H1 (cell line): ENCODE measurements around the gene HDAC8. TPM values are rescaled to one million over a fixed set of nuclear protein-coding genes. Genes with fewer than 3 reads are reported as not detected.

ENCODE experiments used
- CTCF ChIA-PET: fragments of 300-600 bp; sonication (Branson Sonifier 250); formaldehyde crosslinking; loops from one replicate; lab custom pipeline; 2021; ENCODE audit not compliant: partially characterized antibody; lab: Charles Lee
- POLR2A ChIA-PET: fragments of 300-600 bp; sonication (Branson Sonifier 250); formaldehyde crosslinking; loops from one replicate; lab custom pipeline; 2021; ENCODE audit warnings: inconsistent platforms; ENCODE audit not compliant: partially characterized antibody; lab: Charles Lee
- DNase-seq, 2 experiments: peaks; one replicate each; pipeline versions ENCODE4 v3.0.0 to v3.0.0-alpha.2; 2010 to 2022; ENCODE audit warnings: low spot score in 2 of 2, low read depth in 1 of 2, mixed read lengths in 1 of 2
- FAIRE-seq: peaks from 2 replicates; lab custom pipeline; 2011; peaks lifted over from hg19 to GRCh38; lab: Jason Lieb, UNC
- H2AFZ ChIP-seq: 2 replicates; pipeline ENCODE4 v1.8.1; 2012; ENCODE audit warnings: low read length, inconsistent platforms
- H2AK5ac ChIP-seq: 2 replicates; pipeline ENCODE4 v1.6.1; 2013; ENCODE audit warnings: low read depth, low read length
- H2BK120ac ChIP-seq: replicated peaks from 2 replicates; pipeline ENCODE3; 2013; ENCODE audit warnings: low read depth, low read length, inconsistent platforms
- H2BK12ac ChIP-seq: 2 replicates; pipeline ENCODE4 v1.6.1; 2013; ENCODE audit warnings: low read depth, low read length
- H2BK15ac ChIP-seq: 2 replicates; pipeline ENCODE4 v1.6.1; 2013; ENCODE audit warnings: low read length
- H2BK20ac ChIP-seq: 2 replicates; pipeline ENCODE4 v1.6.1; 2013; ENCODE audit warnings: low read length
- H2BK5ac ChIP-seq: 2 replicates; pipeline ENCODE4 v1.6.1; 2013; ENCODE audit warnings: low read depth, low read length
- H3K14ac ChIP-seq: 2 replicates; pipeline ENCODE4 v1.6.1; 2013; ENCODE audit warnings: inconsistent platforms; ENCODE audit not compliant: insufficient read length
- H3K18ac ChIP-seq: 2 replicates; pipeline ENCODE4 v1.6.1; 2013; ENCODE audit warnings: low read length; ENCODE audit errors: extremely low read depth
- H3K23ac ChIP-seq: 2 replicates; pipeline ENCODE4 v1.6.1; 2013; ENCODE audit warnings: inconsistent platforms; ENCODE audit not compliant: insufficient read length
- H3K23me2 ChIP-seq: 2 replicates; pipeline ENCODE4 v1.6.1; 2013; ENCODE audit warnings: low read depth, low read length
- H3K27ac ChIP-seq: 2 replicates; pipeline ENCODE4 v1.6.1; 2011; ENCODE audit warnings: low read depth, low read length, inconsistent platforms
- H3K27me3 ChIP-seq, 4 experiments: replicated peaks in 1 of 4; 1 replicate in 1 of 4; 2 replicates in 3 of 4; pipeline versions ENCODE4 v1.6.1 to v1.8.1; 2011 to 2013; ENCODE audit warnings: low read length in 3 of 4, mild to moderate bottlenecking in 3 of 4, inconsistent platforms in 2 of 4, mixed read lengths in 2 of 4, moderate library complexity in 1 of 4; ENCODE audit not compliant: control insufficient read depth in 3 of 4, insufficient read depth in 3 of 4; ENCODE audit errors: extremely low read depth in 1 of 4
- H3K36me3 ChIP-seq, 4 experiments: 2 replicates each; pipeline versions ENCODE4 v1.6.1 to v1.8.1; 2011 to 2013; ENCODE audit warnings: mild to moderate bottlenecking in 4 of 4, low read length in 3 of 4, moderate library complexity in 2 of 4, control low read depth in 1 of 4, inconsistent platforms in 1 of 4; ENCODE audit not compliant: insufficient read depth in 4 of 4, control insufficient read depth in 2 of 4
- H3K4ac ChIP-seq: replicated peaks from 2 replicates; pipeline ENCODE3; 2013; ENCODE audit warnings: low read length, low read depth, mixed read lengths, inconsistent platforms; ENCODE audit not compliant: insufficient read length
- H3K4me1 ChIP-seq, 4 experiments: replicated peaks in 1 of 4; 1 replicate in 1 of 4; 2 replicates in 3 of 4; pipeline versions ENCODE4 v1.6.1 to v1.8.1; 2011 to 2013; ENCODE audit warnings: low read length in 3 of 4, inconsistent platforms in 2 of 4, mixed read lengths in 1 of 4; ENCODE audit not compliant: insufficient read depth in 4 of 4, control insufficient read depth in 3 of 4
- H3K4me2 ChIP-seq, 2 experiments: 2 replicates each; pipeline versions ENCODE4 v1.6.1 to v1.8.1; 2011 to 2013; ENCODE audit warnings: low read depth in 2 of 2, low read length in 2 of 2, control low read depth in 1 of 2, inconsistent platforms in 1 of 2, mild to moderate bottlenecking in 1 of 2; ENCODE audit not compliant: insufficient read depth in 1 of 2
- H3K4me3 ChIP-seq, 4 experiments: fragments of 200-600, 300-600 bp in 1 of 4; sonication (generic), shearing (Covaris generic), sonication (Bioruptor Twin) in 1 of 4; 2 replicates each; pipeline versions ENCODE4 v1.5.1 to v1.8.1; 2011 to 2016; ENCODE audit warnings: low read length in 4 of 4, low read depth in 3 of 4, control low read depth in 2 of 4, inconsistent platforms in 2 of 4, mild to moderate bottlenecking in 2 of 4, mixed read lengths in 1 of 4, moderate library complexity in 1 of 4; ENCODE audit not compliant: insufficient read depth in 2 of 4; ENCODE audit errors: extremely low read depth in 1 of 4
- H3K56ac ChIP-seq: replicated peaks from 2 replicates; pipeline ENCODE3; 2013; ENCODE audit warnings: low read depth, mild to moderate bottlenecking, mixed read lengths, low read length, inconsistent platforms; ENCODE audit not compliant: insufficient read length
- H3K79me1 ChIP-seq: 2 replicates; pipeline ENCODE4 v1.6.1; 2013; ENCODE audit warnings: low read depth, low read length, control low read depth
- H3K79me2 ChIP-seq, 2 experiments: 2 replicates each; pipeline versions ENCODE4 v1.6.1 to v1.8.1; 2012 to 2013; ENCODE audit warnings: low read length in 2 of 2, mild to moderate bottlenecking in 2 of 2, inconsistent platforms in 1 of 2; ENCODE audit not compliant: insufficient read depth in 2 of 2, control insufficient read depth in 1 of 2
- H3K9ac ChIP-seq, 4 experiments: replicated peaks in 1 of 4; 1 replicate in 1 of 4; 2 replicates in 3 of 4; pipeline versions ENCODE4 v1.6.1 to v1.8.1; 2011 to 2013; ENCODE audit warnings: low read depth in 3 of 4, low read length in 3 of 4, control low read depth in 2 of 4, mild to moderate bottlenecking in 2 of 4, moderate library complexity in 2 of 4, inconsistent platforms in 1 of 4; ENCODE audit errors: extremely low read depth in 1 of 4
- H3K9me3 ChIP-seq, 2 experiments: 2 replicates each; pipeline versions ENCODE4 v1.6.1 to v1.8.1; 2012 to 2013; ENCODE audit warnings: mild to moderate bottlenecking in 2 of 2, moderate library complexity in 2 of 2, control low read depth in 1 of 2, inconsistent platforms in 1 of 2, low read depth in 1 of 2, low read length in 1 of 2, mixed read lengths in 1 of 2; ENCODE audit not compliant: insufficient read depth in 2 of 2
- H4K20me1 ChIP-seq, 2 experiments: replicated peaks in 1 of 2; 2 replicates each; pipeline versions ENCODE3 to v1.8.1; 2011 to 2013; ENCODE audit warnings: inconsistent platforms in 2 of 2, low read length in 2 of 2, mild to moderate bottlenecking in 1 of 2; ENCODE audit not compliant: insufficient read depth in 2 of 2, control insufficient read depth in 1 of 2
- H4K5ac ChIP-seq: 2 replicates; pipeline ENCODE4 v1.6.1; 2013; ENCODE audit warnings: low read length, low read depth, mixed read lengths, inconsistent platforms; ENCODE audit not compliant: insufficient read length
- H4K8ac ChIP-seq: 2 replicates; pipeline ENCODE4 v1.8.0; 2013; ENCODE audit warnings: mild to moderate bottlenecking, moderate library complexity, low read length, inconsistent platforms; ENCODE audit not compliant: insufficient read depth; ENCODE audit errors: extremely low read depth
- H4K91ac ChIP-seq: replicated peaks from 2 replicates; pipeline ENCODE3; 2013; ENCODE audit warnings: low read length, mixed read lengths, inconsistent platforms; ENCODE audit not compliant: insufficient read length
- GABPA ChIP-seq: IDR thresholded peaks from 2 replicates; pipeline ENCODE4 v1.6.1; 2011; ENCODE audit warnings: mild to moderate bottlenecking, low read length, moderate library complexity, borderline replicate concordance; ENCODE audit not compliant: insufficient read depth
- SP2 ChIP-seq: IDR thresholded peaks from 2 replicates; pipeline ENCODE4 v1.6.1; 2012; ENCODE audit warnings: mild to moderate bottlenecking, low read length, inconsistent platforms
- TAF7 ChIP-seq: optimal IDR thresholded peaks from 2 replicates; pipeline ENCODE3; 2011; ENCODE audit warnings: low read depth, mild to moderate bottlenecking, inconsistent platforms, low read length, moderate library complexity, borderline replicate concordance
- WGBS, 2 experiments: shearing (Covaris generic) in 1 of 2; methylation state at CpG; one replicate each; pipeline versions ENCODE4 v1.1.6 to v1.1.7; 2013 to 2015; ENCODE audit warnings: low lambda C conversion rate in 2 of 2, mixed read lengths in 2 of 2, inconsistent platforms in 1 of 2, low coverage in 1 of 2, missing lambda C conversion rate in 1 of 2; ENCODE audit not compliant: insufficient replicate concordance in 2 of 2, insufficient coverage in 1 of 2, insufficient read length in 1 of 2; ENCODE audit errors: extremely low coverage in 1 of 2, missing lambda C conversion rate in 1 of 2; 5-methylcytosine and 5-hydroxymethylcytosine counted together
- long read RNA-seq, 2 experiments: library from RNA in 1 of 2; library from capped mRNA in 1 of 2; stranded (forward); transcript quantifications; one replicate each; pipeline ENCODE4 v2.0.0, GENCODE V29; 2021; ENCODE audit warnings: inconsistent platforms in 1 of 2
- polyA minus RNA-seq, 3 experiments: library from RNA; depleted of rRNA, polyadenylated mRNA; stranded (reverse); fragments of >200 nt; gene quantifications; 1 replicate in 2 of 3; 2 replicates in 1 of 3; pipeline ENCODE4 v1.2.3, GENCODE V29; 2011
- polyA plus RNA-seq, 7 experiments: library from polyadenylated mRNA; depleted of rRNA in 3 of 7; stranded (reverse) in 5 of 7; unstranded in 2 of 7; fragments of >200 nt in 5 of 7; fragments of 200-250 nt in 2 of 7; gene quantifications; 1 replicate in 5 of 7; 2 replicates in 1 of 7; 4 replicates in 1 of 7; pipeline versions ENCODE4 v1.2.1 to v1.2.3, GENCODE V29; 2011 to 2013; ENCODE audit warnings: missing spikeins in 2 of 7, mixed read lengths in 2 of 7
- total RNA-seq: library from RNA; stranded (reverse); fragmentation: NEBNext Ultra II Directional; extraction: Animal tissue kit (Norgen Biotek cat#: 25700); gene quantifications from 2 replicates; pipeline ENCODE4 v1.2.1, GENCODE V29; 2021

HDAC8 gene
- total RNA-seq: 16.9 and 20.3 TPM in 2 replicates
- 9.6 and 9.7 TPM in 2 replicates for polyA plus RNA-seq (2011; rRNA removed)
- polyA plus RNA-seq (2011; cell fraction: cytosol; rRNA removed): 13.7 TPM
- 13.0 TPM for polyA plus RNA-seq (2011; cell fraction: nucleus; rRNA removed)
- polyA plus RNA-seq (2012, experiment 1 of 2): 16.9 to 20.1 TPM (median 17.3 TPM) in 4 replicates
- 6.2 TPM for polyA plus RNA-seq (2012, experiment 2 of 2)
- 10.2 TPM for polyA plus RNA-seq (2013, experiment 1 of 2)
- 10.9 TPM for polyA plus RNA-seq (2013, experiment 2 of 2)
- polyA minus RNA-seq (2011; rRNA and poly(A)+ RNA removed): 32.7 and 35.4 TPM in 2 replicates
- 9.1 TPM for polyA minus RNA-seq (2011; cell fraction: cytosol; rRNA and poly(A)+ RNA removed)
- 66.8 TPM for polyA minus RNA-seq (2011; cell fraction: nucleus; rRNA and poly(A)+ RNA removed)
- long read RNA-seq, experiment 1, partial matches to known transcripts: 4 of 15 reads
- long read RNA-seq, experiment 1, other reads (novel, unspliced or antisense): 6 of 15 reads
- long read RNA-seq, experiment 2, transcript HDAC8-207 (11 exons, 2,110 nt): major isoform, 9 of 40 reads
- long read RNA-seq, experiment 2, transcript HDAC8-214 (8 exons, 2,373 nt): minor isoform, 5 of 40 reads
- long read RNA-seq, experiment 2, partial matches to known transcripts: 9 of 40 reads
- long read RNA-seq, experiment 2, other reads (novel, unspliced or antisense): 5 of 40 reads

GRCh38 chrX:72572248-72573157 lies at the start of gene HDAC8:
Gene HDAC8, minus strand, starts transcription at chrX:72572843. Its CDS starts 82 bp downstream, at chrX:72572761.
- ChIA-PET POLR2A (no interaction called here), CTCF (no interaction called here)
- Histone ChIP-seq H3K36me3 (peaks cover 2 to 7% (median 5%) of the 10 kb centered on the region in 4 experiments; a peak in 4 of 8 replicates), H3K27ac (peak within 1 kb of the TSS; percentile 88), H4K8ac (no peak within 1 kb of the TSS; the same call in 1 of the 2 replicates), H2BK5ac (no peak within 1 kb of the TSS), H3K9ac (peak within 1 kb of the TSS; percentile 38 to 97 (median 71)), H2AK5ac (no peak within 1 kb of the TSS), H3K4ac (no peak within 1 kb of the TSS), H3K4me3 (peak within 1 kb of the TSS; percentile 75 to 98 (median 82)), H4K5ac (peak within 1 kb of the TSS; percentile 51), H3K23ac (no peak within 1 kb of the TSS), H2BK20ac (no peak within 1 kb of the TSS), H4K20me1 (no peaks in the 10 kb centered on the region), H3K27me3 (no peaks in the 10 kb centered on the region), H3K56ac (no peak within 1 kb of the TSS), H2BK120ac (no peak within 1 kb of the TSS), H3K14ac (no peak within 1 kb of the TSS), H2BK15ac (no peak within 1 kb of the TSS), H3K9me3 (no peaks in the 10 kb centered on the region), H3K23me2 (no peaks in the 10 kb centered on the region), H3K79me1 (no peaks in the 10 kb centered on the region), H3K4me2 (peak within 1 kb of the TSS; percentile 68 to 79), H3K4me1 (no peaks in the 10 kb centered on the region), H4K91ac (no peak within 1 kb of the TSS), H2AFZ (peak within 1 kb of the TSS; percentile 99), H3K18ac (0 out of 2 replicates have a peak within 1 kb of the TSS, but pooled peaks have one; percentile 51), H2BK12ac (0 out of 2 replicates have a peak within 1 kb of the TSS, but pooled peaks have one; percentile 35), H3K79me2 (no peaks in the 10 kb centered on the region)
- DNase-seq: peak; percentile 21 to 61
- peak; percentile 93 for FAIRE-seq
- 4% methylated on average over 23 of the region's 36 CpGs; no CpG with 5 or more reads in 1 of the 2 experiments for WGBS, 2 experiments
- TF ChIP-seq GABPA (peak; percentile 40; the same call in 1 of the 2 replicates), TAF7 (peak; percentile 33), SP2 (no peak)
